DOHH2 (cell line): ENCODE results near the gene PROX2.

Experiments used
- H3F3A ChIP-seq: fragments of 200-600 bp; sonication (generic), shearing (Covaris generic); 2 replicates; pipeline ENCODE4 v1.6.0; 2016; ENCODE audit warnings: antibody characterized with exemption, mild to moderate bottlenecking; ENCODE audit not compliant: control insufficient read depth, insufficient read depth
- H3K27ac ChIP-seq: fragments of 200-600 bp; sonication (generic); 2 replicates; pipeline ENCODE4 v1.5.1; 2014; ENCODE audit warnings: low read depth, mild to moderate bottlenecking, low read length, moderate library complexity
- H3K27me3 ChIP-seq: fragments of 200-600 bp; sonication (generic); 2 replicates; pipeline ENCODE4 v1.6.1; 2014; ENCODE audit warnings: mild to moderate bottlenecking, low read length, mixed read lengths; ENCODE audit not compliant: control insufficient read depth
- H3K36me3 ChIP-seq: fragments of 200-600 bp; sonication (generic); 2 replicates; pipeline ENCODE4 v1.6.1; 2014; ENCODE audit warnings: mild to moderate bottlenecking, low read length, moderate library complexity, mixed read lengths; ENCODE audit not compliant: control insufficient read depth
- H3K4me1 ChIP-seq: fragments of 200-600 bp; sonication (generic); 2 replicates; pipeline ENCODE4 v1.6.1; 2014; ENCODE audit warnings: mild to moderate bottlenecking, low read length, mixed read lengths; ENCODE audit not compliant: control insufficient read depth
- H3K4me2 ChIP-seq: fragments of 200-600 bp; sonication (generic); 2 replicates; pipeline ENCODE4 v1.6.0; 2014; ENCODE audit warnings: mild to moderate bottlenecking, low read length, moderate library complexity
- H3K4me3 ChIP-seq: fragments of 200-600 bp; sonication (generic); 2 replicates; pipeline ENCODE4 v1.5.1; 2014; ENCODE audit warnings: mild to moderate bottlenecking, low read length, mixed read lengths
- H3K79me2 ChIP-seq: fragments of 200-600 bp; sonication (generic); 2 replicates; pipeline ENCODE4 v1.6.1; 2014; ENCODE audit warnings: mild to moderate bottlenecking, low read length, mixed read lengths; ENCODE audit not compliant: control insufficient read depth
- H3K9me2 ChIP-seq: fragments of 200-600 bp; sonication (generic); replicated peaks from 2 replicates; pipeline ENCODE4 v1.6.1; 2014; ENCODE audit warnings: mild to moderate bottlenecking, low read length, mixed read lengths; ENCODE audit not compliant: control insufficient read depth
- H3K9me3 ChIP-seq: fragments of 200-600 bp; sonication (generic); 2 replicates; pipeline ENCODE4 v1.6.1; 2014; ENCODE audit warnings: antibody characterized with exemption, low read length, mixed read lengths; ENCODE audit not compliant: control insufficient read depth, insufficient read depth
- H4K20me1 ChIP-seq: fragments of 200-600 bp; sonication (generic); 2 replicates; pipeline ENCODE4 v1.6.0; 2014; ENCODE audit warnings: low read depth, mild to moderate bottlenecking, antibody characterized with exemption, low read length, moderate library complexity; ENCODE audit not compliant: control insufficient read depth, insufficient read depth
- CTCF ChIP-seq: fragments of 200-600 bp; sonication (generic); IDR thresholded peaks from one replicate; pipeline ENCODE4 v1.5.1; 2014; ENCODE audit warnings: antibody characterized with exemption, mild to moderate bottlenecking, low read depth, low read length; ENCODE audit not compliant: poor library complexity, severe bottlenecking
- EZH2phosphoT487 ChIP-seq: fragments of 200-600 bp; sonication (generic); IDR thresholded peaks from 2 replicates; pipeline ENCODE4 v1.6.1; 2017; ENCODE audit warnings: borderline replicate concordance, mild to moderate bottlenecking, antibody characterized with exemption, low read length, moderate library complexity, mixed read lengths

Gene PROX2

GRCh38 chr14:74861734-74862090 is 14.2 kb downstream of the PROX2 start:
- Histone ChIP-seq H3F3A (no peaks in the 10 kb centered on the region), H3K4me1 (no peaks in the 10 kb centered on the region), H3K36me3 (no peaks in the 10 kb centered on the region), H3K27ac (no peak overlapping the region), H4K20me1 (0 out of 2 replicates have a peak, but pooled peaks cover 4% of the 10 kb centered on the region), H3K9me3 (no peaks in the 10 kb centered on the region), H3K4me3 (no peak overlapping the region), H3K4me2 (no peak overlapping the region), H3K9me2 (no peaks in the 10 kb centered on the region), H3K27me3 (peaks cover 5% of the 10 kb centered on the region), H3K79me2 (no peaks in the 10 kb centered on the region)
- TF ChIP-seq CTCF (no peak), EZH2phosphoT487 (no peak)

- TF ChIP-seq CTCF (peak; percentile 92), EZH2phosphoT487 (no peak)
- H3K4me1 ChIP-seq = no peaks in the 10 kb centered on the region
- 0 out of 2 replicates have a peak, but pooled peaks cover 4% of the 10 kb centered on the region for H4K20me1 ChIP-seq
- H3K27me3 ChIP-seq = peaks cover 1% of the 10 kb centered on the region; the same call in 1 of the 2 replicates
- no peaks in the 10 kb centered on the region for H3K36me3 ChIP-seq
- H3K9me2 ChIP-seq = no peaks in the 10 kb centered on the region
- no peaks in the 10 kb centered on the region for H3K9me3 ChIP-seq
- H3K4me2 ChIP-seq = no peak overlapping the region
- H3K79me2 ChIP-seq = no peaks in the 10 kb centered on the region
- H3K4me3 ChIP-seq = no peak overlapping the region
- H3F3A ChIP-seq = no peaks in the 10 kb centered on the region
- no peak overlapping the region for H3K27ac ChIP-seq
Observed at GRCh38 chr14:74860899-74861733, 14.8 kb downstream of the PROX2 start.

GRCh38 chr14:74859757-74860552 is 16.0 kb downstream of the PROX2 start:
- Histone ChIP-seq H3K4me1 (no peaks in the 10 kb centered on the region), H3F3A (no peaks in the 10 kb centered on the region), H3K27ac (no peak overlapping the region), H3K27me3 (no peaks in the 10 kb centered on the region), H3K4me2 (no peak overlapping the region), H3K36me3 (no peaks in the 10 kb centered on the region; the same call in 1 of the 2 replicates), H4K20me1 (0 out of 2 replicates have a peak, but pooled peaks cover 4% of the 10 kb centered on the region), H3K4me3 (no peak overlapping the region), H3K9me3 (no peaks in the 10 kb centered on the region), H3K9me2 (no peaks in the 10 kb centered on the region), H3K79me2 (no peaks in the 10 kb centered on the region)
- no peak for TF ChIP-seq EZH2phosphoT487
- TF ChIP-seq CTCF = no peak
